IMR-90 (cell line): ENCODE results near the gene NOD2. TPM values are rescaled to one million over a fixed set of nuclear protein-coding genes. Genes with fewer than 3 reads are reported as not detected.

Source experiments
- ATAC-seq: fragments of 200-7000 bp; cut with Tn5 transposase; 2 replicates; pipeline ENCODE4 v1.9.1; 2020; ENCODE audit warnings: low read depth, mild to moderate bottlenecking, moderate library complexity
- BruUV-seq: library from RNA; stranded (reverse); fragments of 400-500 nt; replicated peaks from 2 replicates; lab custom pipeline; 2021; lab: Mats Ljungman, UMichigan
- CTCF ChIA-PET: fragments of 300-600 bp; formaldehyde crosslinking; extraction: SDS; loops from one replicate; lab custom pipeline; 2021; ENCODE audit warnings: antibody characterized with exemption; lab: Yijun Ruan, JAX
- POLR2A ChIA-PET: fragments of 300-600 bp; sonication (Branson Sonifier 250); formaldehyde crosslinking; loops from one replicate; lab custom pipeline; 2022; ENCODE audit warnings: antibody characterized with exemption; ENCODE audit not compliant: unreplicated experiment; lab: Charles Lee
- DNase-seq: peaks from one replicate; pipeline ENCODE4 v3.0.0; 2013
- H2AFZ ChIP-seq: replicated peaks from 2 replicates; pipeline ENCODE3; 2013; ENCODE audit warnings: low read length, mild to moderate bottlenecking; ENCODE audit not compliant: poor library complexity
- H2AK5ac ChIP-seq: 2 replicates; pipeline ENCODE4 v1.6.1; 2013; ENCODE audit warnings: low read depth, low read length, inconsistent platforms
- H2AK9ac ChIP-seq: replicated peaks from 2 replicates; pipeline ENCODE3; 2013; ENCODE audit warnings: mild to moderate bottlenecking, low read depth, low read length, moderate library complexity; ENCODE audit not compliant: poor library complexity
- H2BK120ac ChIP-seq: 2 replicates; pipeline ENCODE4 v1.6.1; 2013; ENCODE audit warnings: low read depth, low read length, inconsistent platforms
- H2BK15ac ChIP-seq: 3 replicates; pipeline ENCODE4 v1.6.1; 2013; ENCODE audit warnings: low read depth, low read length, inconsistent platforms
- H2BK20ac ChIP-seq: 2 replicates; pipeline ENCODE4 v1.6.1; 2013; ENCODE audit warnings: low read depth, mild to moderate bottlenecking, inconsistent platforms, low read length, moderate library complexity
- H2BK5ac ChIP-seq: 2 replicates; pipeline ENCODE4 v1.6.1; 2013; ENCODE audit warnings: mild to moderate bottlenecking, low read depth, low read length, inconsistent platforms; ENCODE audit not compliant: poor library complexity, severe bottlenecking
- H3K14ac ChIP-seq: replicated peaks from 2 replicates; pipeline ENCODE4 v1.6.1; 2013; ENCODE audit warnings: low read depth, low read length, inconsistent platforms
- H3K18ac ChIP-seq: 2 replicates; pipeline ENCODE4 v1.6.1; 2013; ENCODE audit warnings: low read depth, low read length, control low read depth
- H3K23ac ChIP-seq: 2 replicates; pipeline ENCODE4 v1.6.1; 2013; ENCODE audit warnings: low read depth, low read length, inconsistent platforms
- H3K27ac ChIP-seq: 2 replicates; pipeline ENCODE4 v1.5.1; 2013; ENCODE audit warnings: mild to moderate bottlenecking, control low read depth, low read length; ENCODE audit not compliant: insufficient read depth
- H3K27me3 ChIP-seq: 2 replicates; pipeline ENCODE4 v1.6.1; 2013; ENCODE audit warnings: low read length; ENCODE audit not compliant: control insufficient read depth, insufficient read depth
- H3K36me3 ChIP-seq: 2 replicates; pipeline ENCODE4 v1.6.1; 2013; ENCODE audit warnings: low read length, mixed read lengths; ENCODE audit not compliant: control insufficient read depth, insufficient read depth
- H3K4ac ChIP-seq: 2 replicates; pipeline ENCODE4 v1.6.1; 2013; ENCODE audit warnings: low read depth, low read length, inconsistent platforms
- H3K4me1 ChIP-seq: 2 replicates; pipeline ENCODE4 v1.6.1; 2013; ENCODE audit warnings: low read length, mixed read lengths; ENCODE audit not compliant: control insufficient read depth, insufficient read depth
- H3K4me2 ChIP-seq: 2 replicates; pipeline ENCODE4 v1.6.1; 2013; ENCODE audit warnings: low read depth, mild to moderate bottlenecking, control low read depth, low read length, moderate library complexity
- H3K4me3 ChIP-seq: 2 replicates; pipeline ENCODE4 v1.5.1; 2013; ENCODE audit warnings: low read depth, mild to moderate bottlenecking, control low read depth, low read length, moderate library complexity; ENCODE audit not compliant: insufficient read depth
- H3K56ac ChIP-seq: 2 replicates; pipeline ENCODE4 v1.6.1; 2013; ENCODE audit warnings: low read length, inconsistent platforms; ENCODE audit not compliant: insufficient read depth; ENCODE audit errors: extremely low read depth
- H3K79me1 ChIP-seq, 2 experiments: 2 replicates each; pipeline ENCODE4 v1.6.1; 2013; ENCODE audit warnings: low read length in 2 of 2, inconsistent platforms in 1 of 2, low read depth in 1 of 2
- H3K9ac ChIP-seq: 2 replicates; pipeline ENCODE4 v1.6.1; 2013; ENCODE audit warnings: low read depth, low read length, control low read depth
- H3K9me1 ChIP-seq: 2 replicates; pipeline ENCODE4 v1.6.1; 2013; ENCODE audit warnings: low read length, inconsistent platforms; ENCODE audit not compliant: insufficient read depth
- H3K9me3 ChIP-seq: 2 replicates; pipeline ENCODE4 v1.6.1; 2013; ENCODE audit warnings: low read length; ENCODE audit not compliant: control insufficient read depth, insufficient read depth
- H4K20me1 ChIP-seq: 2 replicates; pipeline ENCODE4 v1.6.1; 2013; ENCODE audit warnings: low read length, inconsistent platforms; ENCODE audit not compliant: insufficient read depth
- H4K5ac ChIP-seq: 2 replicates; pipeline ENCODE4 v1.6.1; 2013; ENCODE audit warnings: mild to moderate bottlenecking, low read depth, low read length, control low read depth
- H4K8ac ChIP-seq, 2 experiments: 2 replicates each; pipeline ENCODE4 v1.6.1; 2013; ENCODE audit warnings: low read depth in 2 of 2, low read length in 2 of 2, control low read depth in 1 of 2, inconsistent platforms in 1 of 2
- H4K91ac ChIP-seq: 2 replicates; pipeline ENCODE4 v1.6.1; 2013; ENCODE audit warnings: low read depth, low read length, inconsistent platforms; ENCODE audit not compliant: insufficient read depth
- BHLHE40 ChIP-seq: fragments of 150-350 bp; IDR thresholded peaks from 2 replicates; pipeline ENCODE4 v1.6.1; 2016; ENCODE audit warnings: mild to moderate bottlenecking, low read depth, low read length
- CEBPB ChIP-seq: IDR thresholded peaks from 2 replicates; pipeline ENCODE4 v1.6.1; 2012; ENCODE audit warnings: low read depth, low read length, improper control_type of control experiment
- CHD1 ChIP-seq: IDR thresholded peaks from 2 replicates; pipeline ENCODE4 v1.6.1; 2012; ENCODE audit warnings: low read depth, low read length, improper control_type of control experiment
- CTCF ChIP-seq: conservative IDR thresholded peaks from 2 replicates; pipeline ENCODE4 v1.5.1; 2012; ENCODE audit warnings: mild to moderate bottlenecking, low read depth, low read length, improper control_type of control experiment
- ELK1 ChIP-seq: fragments of 150-350 bp; IDR thresholded peaks from 2 replicates; pipeline ENCODE4 v1.6.1; 2016; ENCODE audit warnings: low read depth, mild to moderate bottlenecking, low read length, moderate library complexity, borderline replicate concordance
- FOS ChIP-seq: fragments of 150-350 bp; IDR thresholded peaks from 2 replicates; pipeline ENCODE4 v1.6.1; 2016; ENCODE audit warnings: low read depth, low read length
- MAFK ChIP-seq: IDR thresholded peaks from 2 replicates; pipeline ENCODE4 v1.6.1; 2012; ENCODE audit warnings: low read depth, low read length, improper control_type of control experiment
- MAZ ChIP-seq: IDR thresholded peaks from 2 replicates; pipeline ENCODE4 v1.6.1; 2012; ENCODE audit warnings: low read depth, mild to moderate bottlenecking, low read length, improper control_type of control experiment, moderate library complexity, borderline replicate concordance
- MXI1 ChIP-seq: IDR thresholded peaks from 2 replicates; pipeline ENCODE4 v1.6.1; 2012; ENCODE audit warnings: low read depth, mild to moderate bottlenecking, low read length, moderate library complexity, borderline replicate concordance
- NFE2L2 ChIP-seq: fragments of 150-350 bp; IDR thresholded peaks from 2 replicates; pipeline ENCODE4 v1.6.1; 2016; ENCODE audit warnings: low read depth, mild to moderate bottlenecking, low read length
- POLR2A ChIP-seq: IDR thresholded peaks from 2 replicates; pipeline ENCODE4 v1.6.1; 2012; ENCODE audit warnings: mild to moderate bottlenecking, low read depth, low read length
- RAD21 ChIP-seq: IDR thresholded peaks from 2 replicates; pipeline ENCODE4 v1.6.1; 2012; ENCODE audit warnings: low read length, improper control_type of control experiment
- RCOR1 ChIP-seq: IDR thresholded peaks from 2 replicates; pipeline ENCODE4 v1.6.1; 2012; ENCODE audit warnings: mild to moderate bottlenecking, low read length, improper control_type of control experiment; ENCODE audit not compliant: insufficient replicate concordance
- RFX5 ChIP-seq: IDR thresholded peaks from 2 replicates; pipeline ENCODE4 v1.8.0; 2012; ENCODE audit warnings: low read depth, mild to moderate bottlenecking, low read length, moderate library complexity
- SMC3 ChIP-seq: fragments of 150-350 bp; IDR thresholded peaks from 2 replicates; pipeline ENCODE4 v1.6.1; 2016; ENCODE audit warnings: low read depth, mild to moderate bottlenecking, antibody characterized with exemption, low read length, moderate library complexity
- USF2 ChIP-seq: fragments of 150-350 bp; IDR thresholded peaks from 2 replicates; pipeline ENCODE4 v1.6.1; 2017; ENCODE audit warnings: mild to moderate bottlenecking, antibody characterized with exemption, low read length, low read depth
- WGBS, 2 experiments: methylation state at CpG; one replicate each; pipeline versions ENCODE4 v1.1.5 to v1.1.7; 2013; ENCODE audit warnings: missing lambda C conversion rate in 2 of 2; ENCODE audit not compliant: insufficient read length in 1 of 2; ENCODE audit errors: extremely low coverage in 2 of 2; 5-methylcytosine and 5-hydroxymethylcytosine counted together
- dilution Hi-C: fragments of 300-500 bp; cut with HindIII; formaldehyde crosslinking; loops from one replicate; pipeline ENCODE4 v1.14.3; 2018; ENCODE audit warnings: low sequenced_read_pairs; ENCODE audit not compliant: unreplicated experiment
- in situ Hi-C: fragments of 300-500 bp; cut with MboI; formaldehyde crosslinking; loops from 3 replicates; pipeline ENCODE4 v1.14.3; 2019; ENCODE audit warnings: low sequenced_read_pairs, inconsistent platforms, mixed read lengths
- intact Hi-C: fragments of 100-400 bp; cut with micrococcal nuclease; formaldehyde crosslinking; loops from 2 replicates; pipeline ENCODE4 v1.10.0; 2022
- polyA plus RNA-seq, 3 experiments: library from polyadenylated mRNA; depleted of rRNA; stranded (reverse); fragments of >200 nt; gene quantifications; 2 replicates each; pipeline ENCODE4 v1.2.3, GENCODE V29; 2012; ENCODE audit warnings: low replicate concordance in 1 of 3
- total RNA-seq: library from RNA; depleted of rRNA; stranded (reverse); fragments of >200 nt; gene quantifications from 2 replicates; pipeline ENCODE4 v1.2.3, GENCODE V29; 2012

The NOD2 gene
- total and polyA plus RNA-seq, 2 of the 4 experiments (the other 2 are of a cell fraction), result not detected

- Histone ChIP-seq H3K27ac (no peak overlapping the region), H4K20me1 (no peaks in the 10 kb centered on the region), H3K27me3 (no peaks in the 10 kb centered on the region; the same call in none of the 2 replicates), H4K8ac (no peak overlapping the region), H2AFZ (no peak overlapping the region), H3K9me3 (peaks cover 6% of the 10 kb centered on the region; the same call in 1 of the 2 replicates), H3K18ac (no peak overlapping the region), H2AK9ac (no peak overlapping the region), H2BK20ac (no peak overlapping the region), H2BK5ac (no peak overlapping the region), H3K4me1 (no peaks in the 10 kb centered on the region), H3K23ac (no peak overlapping the region), H3K4ac (no peak overlapping the region), H3K9me1 (no peaks in the 10 kb centered on the region), H3K56ac (no peak overlapping the region), H4K5ac (no peak overlapping the region), H4K91ac (no peak overlapping the region), H2AK5ac (no peak overlapping the region), H3K14ac (no peak overlapping the region), H2BK120ac (no peak overlapping the region), H3K4me2 (no peak overlapping the region), H3K79me1 (no peaks in the 10 kb centered on the region), H3K4me3 (no peak overlapping the region), H2BK15ac (no peak overlapping the region), H3K9ac (no peak overlapping the region), H3K36me3 (no peaks in the 10 kb centered on the region)
- DNase-seq (no peak), ATAC-seq (no peak)
- POLR2A ChIA-PET, result no interaction called here
- dilution Hi-C loops (no loop called here), intact Hi-C loops (no loop called here), in situ Hi-C loops (no loop called here)
- WGBS, 2 experiments, result no CpG with 5 or more reads among the region's 1 CpG
- CTCF ChIA-PET, result no interaction called here
- TF ChIP-seq POLR2A (no peak), NFE2L2 (no peak), BHLHE40 (no peak), CTCF (no peak), SMC3 (no peak), MAZ (no peak), MAFK (no peak), RFX5 (no peak), RCOR1 (no peak), RAD21 (no peak), USF2 (no peak), FOS (no peak), ELK1 (no peak), MXI1 (no peak), CEBPB (no peak), CHD1 (no peak)
- BruUV-seq, result no TSS peak
These were observed 10.8 kb downstream of the NOD2 start for GRCh38 chr16:50704245-50704644.
